Naive thymus-derived CD4-positive, alpha-beta T cell (primary cell): ENCODE measurements around the gene SH2D4B. TPM values are rescaled to one million over a fixed set of nuclear protein-coding genes. Genes with fewer than 3 reads are reported as not detected.

Source experiments
- ATAC-seq: fragments of 150-1000 bp; cut with Tn5 transposase; 2 replicates; pipeline ENCODE4 v1.10.0; 2021; ENCODE audit warnings: mild to moderate bottlenecking, moderate library complexity
- CTCF ChIA-PET: fragments of 350-600 bp; sonication (Branson Sonifier 250); formaldehyde crosslinking; loops from one replicate; lab custom pipeline; 2021; ENCODE audit warnings: antibody characterized with exemption; lab: Charles Lee
- POLR2A ChIA-PET: fragments of 350-600 bp; sonication (Branson Sonifier 250); formaldehyde crosslinking; loops from one replicate; lab custom pipeline; 2021; ENCODE audit warnings: antibody characterized with exemption, inconsistent platforms; lab: Charles Lee
- DNase-seq, 9 donors: peaks; one replicate each; pipeline versions ENCODE4 v3.0.0 to v3.0.0-alpha.2; 2020 to 2022; ENCODE audit warnings: mixed read lengths in 1 of 9
- H3K27ac ChIP-seq: one replicate; pipeline ENCODE4 v1.7.0; 2013; ENCODE audit warnings: mild to moderate bottlenecking, low read depth, low read length, moderate library complexity
- H3K27me3 ChIP-seq, 2 donors: one replicate each; pipeline ENCODE4 v1.7.0; 2013; ENCODE audit warnings: low read length in 2 of 2, mild to moderate bottlenecking in 2 of 2, moderate library complexity in 2 of 2; ENCODE audit not compliant: control insufficient read depth in 2 of 2, insufficient read depth in 2 of 2
- H3K36me3 ChIP-seq, 3 experiments: 1 replicate in 2 of 3; 2 replicates in 1 of 3; pipeline ENCODE4 v1.7.0; 2013; ENCODE audit warnings: low read length in 3 of 3, mild to moderate bottlenecking in 3 of 3, moderate library complexity in 1 of 3; ENCODE audit not compliant: insufficient read depth in 3 of 3, control insufficient read depth in 2 of 3
- H3K4me1 ChIP-seq, 2 donors: one replicate each; pipeline ENCODE4 v1.7.0; 2013; ENCODE audit warnings: low read length in 2 of 2, mild to moderate bottlenecking in 2 of 2, moderate library complexity in 1 of 2; ENCODE audit not compliant: control insufficient read depth in 2 of 2, insufficient read depth in 2 of 2
- H3K4me3 ChIP-seq: 2 replicates; pipeline ENCODE4 v1.7.0; 2013; ENCODE audit warnings: mild to moderate bottlenecking, low read length
- H3K9me3 ChIP-seq, 3 experiments: 1 replicate in 2 of 3; 2 replicates in 1 of 3; pipeline ENCODE4 v1.7.0; 2013; ENCODE audit warnings: low read length in 3 of 3; ENCODE audit not compliant: control insufficient read depth in 2 of 3
- H3K27ac Mint-ChIP-seq, 9 donors: one replicate each; pipeline ENCODE4 v1.8.0; 2020 to 2022; ENCODE audit warnings: mixed read lengths in 9 of 9, mild to moderate bottlenecking in 8 of 9, moderate library complexity in 5 of 9, inconsistent platforms in 2 of 9
- H3K27me3 Mint-ChIP-seq, 5 donors: one replicate each; pipeline ENCODE4 v1.8.0; 2021 to 2022; ENCODE audit warnings: mixed read lengths in 5 of 5, mild to moderate bottlenecking in 1 of 5
- H3K36me3 Mint-ChIP-seq, 5 donors: one replicate each; pipeline ENCODE4 v1.8.0; 2020 to 2022; ENCODE audit warnings: mixed read lengths in 5 of 5, mild to moderate bottlenecking in 3 of 5, inconsistent platforms in 1 of 5
- H3K4me1 Mint-ChIP-seq, 7 donors: one replicate each; pipeline ENCODE4 v1.8.0; 2020 to 2022; ENCODE audit warnings: mixed read lengths in 7 of 7, mild to moderate bottlenecking in 3 of 7, inconsistent platforms in 1 of 7
- H3K4me3 Mint-ChIP-seq, 10 donors: one replicate each; pipeline ENCODE4 v1.8.0; 2020 to 2022; ENCODE audit warnings: mild to moderate bottlenecking in 10 of 10, mixed read lengths in 10 of 10, moderate library complexity in 6 of 10, inconsistent platforms in 2 of 10
- H3K9me3 Mint-ChIP-seq, 11 donors: one replicate each; pipeline ENCODE4 v1.8.0; 2020 to 2022; ENCODE audit warnings: mixed read lengths in 11 of 11, mild to moderate bottlenecking in 4 of 11, inconsistent platforms in 1 of 11, moderate library complexity in 1 of 11
- intact Hi-C, 2 donors: fragments of 100-400 bp; cut with micrococcal nuclease; formaldehyde crosslinking; loops; one replicate each; pipeline ENCODE4 v1.15.1; 2023
- polyA plus RNA-seq, 2 donors: library from polyadenylated mRNA; unstranded; fragments of 300-500 nt; fragmentation: Illumina TruSeq; gene quantifications; one replicate each; pipeline ENCODE4 v1.2.3, GENCODE V29; 2021
- total RNA-seq, 6 experiments: library from RNA in 5 of 6; stranded (reverse) in 5 of 6; gene quantifications; 1 replicate in 5 of 6; 2 replicates in 1 of 6; pipeline ENCODE4 v1.2.3 and lab custom pipeline; 2021 to 2026

The SH2D4B gene
- total and polyA plus RNA-seq, 7 experiments from 2014 or later: 0.10 to 0.51 (median 0.14) TPM; not detected in 2

- intact Hi-C loops: loop anchor here in 1 of 2 donors (1.0 kb wide), 1 partner anchor 8 kb away; no protein-coding TSS in a partner anchor
- CTCF ChIA-PET: interaction anchor here (0.6 to 1.2 kb wide), 6 partner anchors 11 to 165 kb away, joined by 3 to 14 read pairs (median 4); no protein-coding TSS in a partner anchor
- Mint-ChIP-seq H3K27me3 (no peaks in the 10 kb centered on the region), H3K4me1 (peaks cover 89 to 100% (median 98%) of the 10 kb centered on the region in 7 donors), H3K36me3 (peaks cover 27 to 82% (median 60%) of the 10 kb centered on the region in 5 donors), H3K9me3 (peaks cover 0 to 13% (median 7%) of the 10 kb centered on the region in 11 donors), H3K4me3 (peak overlapping the region; percentile 58 to 85 (median 74)), H3K27ac (peak overlapping the region; percentile 65 to 99 (median 87))
- H3K27me3 ChIP-seq: no peaks in the 10 kb centered on the region
- POLR2A ChIA-PET: interaction anchor here (0.8 to 14.6 kb wide), 5 partner anchors 7 to 43 kb away, joined by 3 to 608 read pairs (median 9); no protein-coding TSS in a partner anchor
- DNase-seq (peak in 6 of 9 donors; percentile 46 to 65 (median 52)), ATAC-seq (peak; percentile 65)
- H3K36me3 ChIP-seq: peaks cover 0 to 34% (median 6%) of the 10 kb centered on the region in 3 experiments
- H3K27ac ChIP-seq: peak overlapping the region; percentile 60
- peak overlapping the region; percentile 2 for H3K4me3 ChIP-seq
- no peaks in the 10 kb centered on the region for H3K9me3 ChIP-seq
- H3K4me1 ChIP-seq: peaks cover 93 to 98% of the 10 kb centered on the region in 2 donors
Observed at GRCh38 chr10:80493522-80494051, 44.1 kb upstream of the SH2D4B start.

- peaks cover 0 to 10% (median 6%) of the 10 kb centered on the region in 11 donors for H3K9me3 Mint-ChIP-seq
- Histone ChIP-seq H3K27me3 (no peaks in the 10 kb centered on the region), H3K36me3 (peaks cover 0 to 7% (median 0%) of the 10 kb centered on the region in 3 experiments), H3K27ac (peak overlapping the region; percentile 59), H3K4me3 (no peak overlapping the region), H3K9me3 (no peaks in the 10 kb centered on the region), H3K4me1 (peaks cover 93 to 98% of the 10 kb centered on the region in 2 donors)
- ChIA-PET CTCF (interaction anchor here (1.2 to 21.4 kb wide), 3 partner anchors 9 to 40 kb away, joined by 4 to 839 read pairs (median 5); partner anchors contain the start of gene TSPAN14), POLR2A (interaction anchor here (0.9 to 11.4 kb wide), 4 partner anchors 9 to 39 kb away, joined by 4 to 582 read pairs (median 98); partner anchors contain the start of gene TSPAN14)
- H3K36me3 Mint-ChIP-seq: peaks cover 11 to 67% (median 37%) of the 10 kb centered on the region in 5 donors
- intact Hi-C loops: loop anchor here (1.0 kb wide), 2 partner anchors 8 kb away; no protein-coding TSS in a partner anchor
- H3K4me3 Mint-ChIP-seq: peak overlapping the region; percentile 76 to 92 (median 82)
- no peak for DNase-seq
- peaks cover 86 to 100% (median 97%) of the 10 kb centered on the region in 7 donors for H3K4me1 Mint-ChIP-seq
- no peaks in the 10 kb centered on the region for H3K27me3 Mint-ChIP-seq
- peak overlapping the region; percentile 67 to 99 (median 89) for H3K27ac Mint-ChIP-seq
- no peak for ATAC-seq
Observed at GRCh38 chr10:80496555-80497172, 41.0 kb upstream of the SH2D4B start.

- H3K27ac Mint-ChIP-seq: peak overlapping the region; percentile 85 to 99 (median 90)
- Histone ChIP-seq H3K4me3 (peak overlapping the region; percentile 11), H3K9me3 (no peaks in the 10 kb centered on the region), H3K27me3 (no peaks in the 10 kb centered on the region), H3K27ac (peak overlapping the region; percentile 59), H3K36me3 (no peaks in the 10 kb centered on the region), H3K4me1 (peaks cover 92 to 98% of the 10 kb centered on the region in 2 donors)
- H3K9me3 Mint-ChIP-seq: peaks cover 0 to 10% (median 6%) of the 10 kb centered on the region in 11 donors
- ATAC-seq: peak; percentile 10
- DNase-seq: peak in 1 of 9 donors; percentile 16
- H3K4me3 Mint-ChIP-seq: peak overlapping the region; percentile 76 to 92 (median 82)
- H3K4me1 Mint-ChIP-seq: peaks cover 86 to 100% (median 97%) of the 10 kb centered on the region in 7 donors
- no peaks in the 10 kb centered on the region for H3K27me3 Mint-ChIP-seq
- ChIA-PET POLR2A (interaction anchor here (0.9 to 11.4 kb wide), 5 partner anchors 9 to 40 kb away, joined by 3 to 582 read pairs (median 14); partner anchors contain the start of gene TSPAN14), CTCF (interaction anchor here (1.0 to 21.4 kb wide), 7 partner anchors 8 to 41 kb away, joined by 3 to 839 read pairs (median 5); partner anchors contain the start of gene TSPAN14)
- peaks cover 11 to 68% (median 36%) of the 10 kb centered on the region in 5 donors for H3K36me3 Mint-ChIP-seq
- intact Hi-C loops: loop anchor here (1.0 to 2.0 kb wide), 2 partner anchors 9 to 13 kb away; no protein-coding TSS in a partner anchor
Observed at GRCh38 chr10:80497187-80498077, 40.3 kb upstream of the SH2D4B start.

- ChIA-PET POLR2A (interaction anchor here (1.0 to 11.4 kb wide), 5 partner anchors 11 to 116 kb away, joined by 3 to 582 read pairs (median 3); partner anchors contain the start of gene TSPAN14), CTCF (interaction anchor here (1.0 to 21.4 kb wide), 6 partner anchors 8 to 42 kb away, joined by 3 to 839 read pairs (median 5); partner anchors contain the start of gene TSPAN14)
- no peaks in the 10 kb centered on the region for H3K36me3 ChIP-seq
- DNase-seq (no peak), ATAC-seq (peak; percentile 17)
- peaks cover 11 to 68% (median 36%) of the 10 kb centered on the region in 5 donors for H3K36me3 Mint-ChIP-seq
- peaks cover 93 to 99% of the 10 kb centered on the region in 2 donors for H3K4me1 ChIP-seq
- no peaks in the 10 kb centered on the region for H3K27me3 ChIP-seq
- peak overlapping the region; percentile 59 for H3K27ac ChIP-seq
- peak overlapping the region; percentile 85 to 99 (median 90) for H3K27ac Mint-ChIP-seq
- H3K9me3 ChIP-seq: no peaks in the 10 kb centered on the region
- intact Hi-C loops: loop anchor here (1.0 to 2.0 kb wide), 2 partner anchors 10 to 13 kb away; no protein-coding TSS in a partner anchor
- H3K4me3 ChIP-seq: peak overlapping the region; percentile 33
- peaks cover 0 to 10% (median 6%) of the 10 kb centered on the region in 11 donors for H3K9me3 Mint-ChIP-seq
- H3K4me1 Mint-ChIP-seq: peaks cover 89 to 100% (median 98%) of the 10 kb centered on the region in 7 donors
- peak overlapping the region; percentile 76 to 92 (median 82) for H3K4me3 Mint-ChIP-seq
- no peaks in the 10 kb centered on the region for H3K27me3 Mint-ChIP-seq
Observed at GRCh38 chr10:80498078-80498832, 39.4 kb upstream of the SH2D4B start.
